Astrocyte of the spinal cord (primary cell): Measurements from ENCODE around the gene PLEK2.

Experiments
- DNase-seq: peaks from one replicate; pipeline ENCODE4 v3.0.0; 2011; ENCODE audit warnings: low read depth, low spot score
- H3K4me3 ChIP-seq: 2 replicates; pipeline ENCODE4 v1.5.1; 2011; ENCODE audit warnings: low read depth, mild to moderate bottlenecking, low read length, moderate library complexity
- CTCF ChIP-seq: IDR thresholded peaks from 2 replicates; pipeline ENCODE4 v1.5.1; 2012; ENCODE audit warnings: low read depth, mild to moderate bottlenecking, low read length, inconsistent platforms
- in situ Hi-C: cut with HindIII; loops from 2 replicates; pipeline ENCODE4 v1.10.0; 2017; ENCODE audit warnings: low sequenced_read_pairs

Gene PLEK2

GRCh38 chr14:67449096-67449495 is 37.1 kb upstream of the PLEK2 start:
- in situ Hi-C loops: no loop called here
- H3K4me3 ChIP-seq: no peak overlapping the region
- DNase-seq: no peak
- no peak for TF ChIP-seq CTCF

- no peak for DNase-seq
- in situ Hi-C loops: no loop called here
- no peak overlapping the region for H3K4me3 ChIP-seq
- TF ChIP-seq CTCF: no peak
Measured at GRCh38 chr14:67447033-67447381, 35.0 kb upstream of the PLEK2 start.

- no peak for TF ChIP-seq CTCF
- in situ Hi-C loops: no loop called here
- no peak for DNase-seq
Measured at GRCh38 chr14:67446371-67447032, 34.5 kb upstream of the PLEK2 start.

GRCh38 chr14:67444395-67444794 is 32.4 kb upstream of the PLEK2 start:
- TF ChIP-seq CTCF: no peak
- in situ Hi-C loops: no loop called here
- no peak for DNase-seq
- no peak overlapping the region for H3K4me3 ChIP-seq

More at GRCh38 chr14:67446371-67447032, 34.5 kb upstream of the PLEK2 start:
- no peak overlapping the region for H3K4me3 ChIP-seq

GRCh38 chr14:67442139-67442906 is 30.4 kb upstream of the PLEK2 start:
- TF ChIP-seq CTCF: no peak
- H3K4me3 ChIP-seq: no peak overlapping the region
- in situ Hi-C loops: no loop called here
- DNase-seq: no peak

GRCh38 chr14:67441672-67442071 is 29.7 kb upstream of the PLEK2 start:
- DNase-seq: no peak
- H3K4me3 ChIP-seq: no peak overlapping the region
- no peak for TF ChIP-seq CTCF
- in situ Hi-C loops: no loop called here
